ENCODE measurements around the gene NPAS3. TPM values are rescaled to one million over a fixed set of nuclear protein-coding genes. Genes with fewer than 3 reads are reported as not detected.

The NPAS3 gene
- total RNA-seq, 1 experiment from 2014 or later: 15.6 TPM

GRCh38 chr14:33056213-33056612 lies 117.5 kb downstream of the NPAS3 start:
- Histone ChIP-seq H3K4me3 (ENCODE audit: low read depth, low read length, poor library complexity, severe bottlenecking) (no peak overlapping the region), H3K9me3 (ENCODE audit: low read depth, low read length, poor library complexity, severe bottlenecking) (no peaks in the 10 kb centered on the region), H3K27ac (ENCODE audit: low read depth, low read length, poor library complexity, severe bottlenecking) (no peak overlapping the region), H3K36me3 (ENCODE audit: insufficient read depth, low read length, poor library complexity, severe bottlenecking) (no peaks in the 10 kb centered on the region), H3K4me1 (ENCODE audit: insufficient read depth, low read length, poor library complexity, severe bottlenecking) (peaks cover 27% of the 10 kb centered on the region), H3K27me3 (replicated peaks; ENCODE audit: insufficient read depth, low read depth, low read length, poor library complexity) (no peaks in the 10 kb centered on the region)
- ChIA-PET POLR2A (ENCODE audit: low non-redundant PET) (no interaction called here), CTCF (no interaction called here)
- intact Hi-C loops (cut with micrococcal nuclease; ENCODE audit: unreplicated experiment): no loop called here
- no peak for TF ChIP-seq EZH2 (IDR thresholded peaks at IDR 0.05; ENCODE audit: borderline replicate concordance, low read depth, low read length, poor library complexity, severe bottlenecking)
- no peak for TF ChIP-seq CTCF (conservative IDR thresholded peaks at IDR 0.05; ENCODE audit: low read depth, low read length)
- BruUV-seq (replicated peaks): no TSS peak
- DNase-seq (ENCODE audit: low spot score): peak; percentile 15

- POLR2A ChIA-PET (ENCODE audit: low non-redundant PET): no interaction called here
- H3K4me1 ChIP-seq (ENCODE audit: insufficient read depth, low read length, poor library complexity, severe bottlenecking): peaks cover 37% of the 10 kb centered on the region
- H3K4me3 ChIP-seq (ENCODE audit: low read depth, low read length, poor library complexity, severe bottlenecking): no peak overlapping the region
- BruUV-seq (replicated peaks): no TSS peak
- TF ChIP-seq CTCF (conservative IDR thresholded peaks at IDR 0.05; ENCODE audit: low read depth, low read length) (no peak), EZH2 (IDR thresholded peaks at IDR 0.05; ENCODE audit: borderline replicate concordance, low read depth, low read length, poor library complexity, severe bottlenecking) (no peak)
- H3K27ac ChIP-seq (ENCODE audit: low read depth, low read length, poor library complexity, severe bottlenecking): no peak overlapping the region
- intact Hi-C loops (cut with micrococcal nuclease; ENCODE audit: unreplicated experiment): no loop called here
- no peaks in the 10 kb centered on the region for H3K27me3 ChIP-seq (replicated peaks; ENCODE audit: insufficient read depth, low read depth, low read length, poor library complexity)
- H3K9me3 ChIP-seq (ENCODE audit: low read depth, low read length, poor library complexity, severe bottlenecking): no peaks in the 10 kb centered on the region
- DNase-seq (ENCODE audit: low spot score): no peak
- CTCF ChIA-PET: no interaction called here
- H3K36me3 ChIP-seq (ENCODE audit: insufficient read depth, low read length, poor library complexity, severe bottlenecking): no peaks in the 10 kb centered on the region
Measured at GRCh38 chr14:33057585-33057984, 118.9 kb downstream of the NPAS3 start.

GRCh38 chr14:33061667-33062325 lies 123.1 kb downstream of the NPAS3 start:
- POLR2A ChIA-PET (ENCODE audit: low non-redundant PET): no interaction called here
- CTCF ChIA-PET: no interaction called here
- BruUV-seq (replicated peaks): no TSS peak
- intact Hi-C loops (cut with micrococcal nuclease; ENCODE audit: unreplicated experiment): no loop called here
- Histone ChIP-seq H3K27me3 (replicated peaks; ENCODE audit: insufficient read depth, low read depth, low read length, poor library complexity) (no peaks in the 10 kb centered on the region), H3K9me3 (ENCODE audit: low read depth, low read length, poor library complexity, severe bottlenecking) (no peaks in the 10 kb centered on the region), H3K4me3 (ENCODE audit: low read depth, low read length, poor library complexity, severe bottlenecking) (no peak overlapping the region), H3K27ac (ENCODE audit: low read depth, low read length, poor library complexity, severe bottlenecking) (no peak overlapping the region), H3K36me3 (ENCODE audit: insufficient read depth, low read length, poor library complexity, severe bottlenecking) (no peaks in the 10 kb centered on the region), H3K4me1 (ENCODE audit: insufficient read depth, low read length, poor library complexity, severe bottlenecking) (peaks cover 28% of the 10 kb centered on the region)
- peak; percentile 35 for DNase-seq (ENCODE audit: low spot score)
- TF ChIP-seq CTCF (conservative IDR thresholded peaks at IDR 0.05; ENCODE audit: low read depth, low read length) (peak; percentile 15; the same call in 1 of the 2 replicates), EZH2 (IDR thresholded peaks at IDR 0.05; ENCODE audit: borderline replicate concordance, low read depth, low read length, poor library complexity, severe bottlenecking) (no peak)
